Inflammatory macrophage treated with lipopolysaccharide for 1 hour (primary cell): ENCODE data around the gene CORO1A.
"Not testable (repeated sequence)": the region's sequence is repeated elsewhere in the genome, so short reads cannot be mapped to it uniquely, and the experiment has no call there.

ENCODE experiments used
- DNase-seq, 2 donors: peaks; one replicate each; pipeline ENCODE4 v3.0.0-alpha.2; 2020 to 2022

CORO1A gene

DNA sequence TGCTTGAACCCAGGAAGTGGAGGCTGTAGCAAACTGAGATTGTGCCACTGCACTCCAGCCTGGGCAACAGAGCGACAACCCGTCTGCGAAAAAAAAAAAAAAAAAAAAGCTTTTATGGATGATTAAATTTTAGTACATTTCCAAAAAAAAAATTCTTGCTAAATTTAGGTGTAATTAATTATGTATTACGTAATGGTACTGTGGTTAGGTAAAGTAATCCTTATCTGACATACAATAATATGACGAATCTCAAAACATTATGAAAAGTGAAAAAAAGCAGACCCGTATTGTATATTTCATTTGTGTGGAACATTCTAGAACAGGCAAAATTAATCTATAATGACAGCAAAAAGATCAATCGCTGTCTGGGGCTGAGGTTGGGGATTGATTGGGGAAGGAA, 10.3 kb upstream of the CORO1A start:
- no peak for DNase-seq

DNA sequence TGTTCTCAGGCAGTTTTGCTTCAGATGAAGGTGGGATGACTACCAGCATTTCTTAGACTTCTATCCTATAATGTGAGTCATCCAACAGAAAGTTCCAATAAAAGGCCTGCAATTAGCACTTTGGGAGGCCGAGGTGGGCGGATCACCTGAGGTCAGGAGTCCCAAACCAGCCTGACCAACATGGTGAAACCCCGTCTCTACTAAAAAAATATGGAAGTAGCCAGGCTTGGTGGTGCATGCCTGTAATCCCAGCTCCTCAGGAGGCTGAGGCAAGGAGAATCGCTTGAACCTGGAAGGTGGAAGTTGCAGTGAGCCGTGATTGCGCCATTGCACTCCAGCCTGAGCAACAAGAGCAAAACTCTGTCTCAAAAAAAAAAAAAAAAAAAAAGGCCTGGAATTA, 6.5 kb upstream of the CORO1A start:
- DNase-seq, result peak in 1 of 2 donors; percentile 22

DNA sequence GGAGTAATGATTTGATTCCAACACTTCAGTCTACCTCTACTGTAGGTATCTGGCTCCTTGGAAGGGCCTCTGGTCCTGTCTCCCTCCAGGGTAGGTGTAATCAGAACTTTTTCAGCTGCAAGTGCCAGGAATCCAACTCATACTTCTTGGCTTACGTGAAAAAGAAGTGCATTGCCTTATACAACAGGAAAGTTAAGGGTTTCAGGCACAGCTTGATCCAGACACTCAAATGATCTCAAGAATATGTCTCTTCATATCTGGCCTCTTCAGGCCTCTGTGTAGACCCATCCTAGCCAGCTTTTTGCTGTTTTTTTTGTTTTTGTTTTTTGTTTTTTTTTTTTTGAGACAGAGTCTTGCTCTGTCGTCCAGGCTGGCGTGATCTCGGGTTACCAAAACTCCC, 4.2 kb upstream of the CORO1A start:
- no peak for DNase-seq

DNA sequence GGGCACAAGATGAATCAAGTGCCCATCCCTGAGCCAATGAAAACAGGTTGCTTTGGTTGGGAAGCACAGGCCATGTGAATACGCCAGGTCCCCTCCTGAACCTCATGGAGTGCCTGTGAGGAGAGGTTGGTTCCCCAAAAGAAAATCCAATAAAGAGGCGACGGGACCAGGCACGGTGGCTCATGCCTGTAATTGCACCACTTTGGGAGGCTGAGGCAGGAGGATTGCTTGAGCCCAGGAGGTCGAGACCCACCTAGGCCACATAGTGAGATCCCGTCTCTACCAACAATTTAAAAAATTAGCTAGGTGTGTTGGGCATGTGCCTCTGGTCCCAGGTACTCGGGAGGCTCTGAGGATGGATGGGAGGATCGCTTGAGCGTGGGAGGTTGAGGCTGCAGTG, 3.5 kb upstream of the CORO1A start:
- no peak for DNase-seq

DNA sequence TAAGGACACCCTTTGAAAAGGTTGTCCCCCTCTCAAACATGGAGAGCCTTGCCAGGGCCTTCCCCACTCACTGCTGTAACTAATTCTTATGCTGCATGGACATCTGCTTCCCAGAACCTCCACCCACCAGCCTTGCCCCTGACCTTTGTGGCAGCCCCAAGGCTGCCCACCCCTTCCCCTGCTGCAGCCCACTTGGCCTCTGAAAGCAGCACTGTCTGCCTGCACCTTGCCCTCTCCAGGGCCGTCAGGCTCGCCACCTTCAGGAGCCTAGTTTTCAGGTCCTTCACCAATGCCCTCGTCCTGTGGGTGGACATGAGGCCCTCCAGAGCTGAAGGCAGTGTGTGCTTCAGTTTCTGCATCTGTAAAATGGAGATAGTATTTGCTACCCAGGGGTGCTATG, 2.7 kb upstream of the CORO1A start:
- no peak for DNase-seq

DNA sequence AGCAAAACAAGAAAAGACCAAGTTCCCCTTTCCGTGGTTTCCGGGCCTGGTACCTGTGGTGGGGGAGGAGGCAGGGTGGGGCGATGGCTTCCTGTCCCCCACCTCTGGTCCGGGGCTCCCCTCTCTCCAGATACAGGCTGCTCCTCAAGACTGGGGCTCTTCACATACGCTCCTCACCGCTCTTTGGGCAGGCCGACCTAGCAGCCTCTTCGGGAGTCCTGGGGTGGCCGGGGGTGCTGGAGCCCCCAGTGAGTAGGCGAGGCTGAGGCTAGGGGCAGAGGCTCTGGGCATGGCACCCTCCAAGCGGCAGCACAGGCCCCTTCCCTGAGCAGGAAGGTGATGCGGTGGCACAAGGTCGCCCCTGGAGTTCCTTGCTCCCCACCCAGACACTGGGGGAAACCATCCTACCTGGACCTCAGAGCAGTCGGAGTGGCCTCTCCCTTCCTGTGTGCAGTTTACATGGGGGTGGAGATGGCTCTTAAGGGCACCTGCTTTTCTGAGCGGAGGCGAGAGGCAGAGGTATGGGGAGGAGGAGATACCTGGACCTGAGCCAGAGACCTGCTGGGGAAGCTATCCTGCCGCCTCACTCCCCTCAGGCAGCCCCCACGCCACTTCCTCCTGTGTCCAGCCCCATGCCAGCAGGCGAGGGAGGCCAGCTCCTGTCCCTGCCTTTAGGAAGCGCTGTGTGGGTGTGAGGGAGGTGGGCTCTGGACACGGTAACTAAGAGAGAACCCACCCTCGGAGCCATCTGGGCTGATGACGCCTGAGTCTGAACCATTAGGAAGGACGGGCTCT, 891 bp downstream of the CORO1A start:
- no peak for DNase-seq

DNA sequence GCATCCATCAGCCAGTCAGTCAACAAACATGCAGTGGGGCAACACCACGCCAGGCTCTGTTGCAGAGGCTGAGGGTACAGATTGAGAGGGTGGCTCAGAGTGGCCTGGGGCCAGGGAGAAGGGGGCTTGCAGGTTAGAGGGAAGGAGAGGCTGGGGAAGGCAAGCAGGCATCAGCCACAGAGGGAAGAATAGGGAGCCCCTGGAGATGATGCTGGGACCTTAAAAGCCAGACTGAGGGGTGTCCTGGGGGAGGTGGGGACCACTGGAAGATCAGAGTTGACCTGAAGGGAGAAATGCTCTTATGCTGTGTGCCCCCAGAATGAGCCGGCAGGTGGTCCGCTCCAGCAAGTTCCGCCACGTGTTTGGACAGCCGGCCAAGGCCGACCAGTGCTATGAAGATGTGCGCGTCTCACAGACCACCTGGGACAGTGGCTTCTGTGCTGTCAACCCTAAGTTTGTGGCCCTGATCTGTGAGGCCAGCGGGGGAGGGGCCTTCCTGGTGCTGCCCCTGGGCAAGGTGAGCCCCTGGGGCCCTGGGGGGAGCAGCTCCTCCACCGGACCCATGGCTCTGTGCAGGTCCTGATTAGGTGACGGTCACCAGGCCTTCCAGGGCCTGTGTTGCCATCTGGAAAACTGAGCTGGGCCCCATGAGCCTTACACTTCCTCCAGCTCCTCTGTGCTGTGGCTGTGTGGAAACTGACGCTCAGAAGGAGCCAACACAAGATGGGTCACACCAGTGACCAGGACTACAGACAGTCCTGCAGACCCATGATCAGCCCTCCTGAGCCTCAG, 1.7 kb downstream of the CORO1A start:
- peak in 1 of 2 donors; percentile 40 for DNase-seq

DNA sequence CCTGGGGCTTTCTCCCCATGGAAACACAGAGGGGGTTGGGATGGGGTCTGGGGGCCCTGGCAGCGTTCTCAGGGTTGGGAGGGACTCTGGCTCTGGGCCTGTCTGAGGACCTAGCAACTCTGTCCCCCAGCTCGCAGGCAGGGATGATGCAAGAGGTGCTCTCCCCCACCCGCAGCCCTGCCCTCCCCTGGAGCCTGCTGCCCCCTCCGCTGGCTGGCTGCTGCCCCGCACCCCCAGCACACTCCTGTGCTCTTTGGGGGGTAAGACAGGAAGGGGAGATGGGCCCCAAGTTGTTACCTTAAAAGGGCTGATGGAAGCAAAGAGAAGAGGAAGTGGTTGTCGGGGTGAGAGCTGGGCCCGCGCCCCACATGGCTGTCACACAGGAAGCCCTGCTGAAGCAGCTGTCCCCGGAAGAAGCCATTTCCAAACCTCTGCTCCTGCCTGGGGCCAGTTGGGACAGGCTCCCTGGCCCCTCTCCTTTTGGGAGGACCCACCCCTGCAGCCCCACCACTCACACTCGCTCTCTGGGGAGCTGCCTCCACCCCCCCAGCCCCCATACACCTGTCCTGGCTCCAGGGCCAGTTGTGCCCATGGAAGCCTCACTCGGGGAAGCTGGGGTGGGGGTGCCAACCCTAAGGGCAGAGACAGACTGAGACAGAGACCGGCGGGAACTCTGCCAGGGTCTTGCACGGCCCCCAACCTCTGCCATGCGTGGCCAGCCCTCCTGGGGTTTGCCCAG, 2.5 kb downstream of the CORO1A start:
- DNase-seq, result peak; percentile 58 to 63

DNA sequence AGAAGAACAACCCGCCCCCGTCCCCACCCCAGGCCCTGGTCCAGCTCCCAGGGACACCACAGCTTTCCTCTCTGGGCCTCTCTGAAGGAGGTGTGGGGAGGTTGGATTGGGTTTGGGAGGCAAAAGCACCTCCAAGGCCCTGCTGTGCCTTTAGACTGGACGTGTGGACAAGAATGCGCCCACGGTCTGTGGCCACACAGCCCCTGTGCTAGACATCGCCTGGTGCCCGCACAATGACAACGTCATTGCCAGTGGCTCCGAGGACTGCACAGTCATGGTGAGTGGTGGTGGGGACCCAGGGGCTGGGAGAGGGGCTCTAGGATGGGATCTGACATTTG, 3.0 kb downstream of the CORO1A start:
- DNase-seq, result no peak

DNA sequence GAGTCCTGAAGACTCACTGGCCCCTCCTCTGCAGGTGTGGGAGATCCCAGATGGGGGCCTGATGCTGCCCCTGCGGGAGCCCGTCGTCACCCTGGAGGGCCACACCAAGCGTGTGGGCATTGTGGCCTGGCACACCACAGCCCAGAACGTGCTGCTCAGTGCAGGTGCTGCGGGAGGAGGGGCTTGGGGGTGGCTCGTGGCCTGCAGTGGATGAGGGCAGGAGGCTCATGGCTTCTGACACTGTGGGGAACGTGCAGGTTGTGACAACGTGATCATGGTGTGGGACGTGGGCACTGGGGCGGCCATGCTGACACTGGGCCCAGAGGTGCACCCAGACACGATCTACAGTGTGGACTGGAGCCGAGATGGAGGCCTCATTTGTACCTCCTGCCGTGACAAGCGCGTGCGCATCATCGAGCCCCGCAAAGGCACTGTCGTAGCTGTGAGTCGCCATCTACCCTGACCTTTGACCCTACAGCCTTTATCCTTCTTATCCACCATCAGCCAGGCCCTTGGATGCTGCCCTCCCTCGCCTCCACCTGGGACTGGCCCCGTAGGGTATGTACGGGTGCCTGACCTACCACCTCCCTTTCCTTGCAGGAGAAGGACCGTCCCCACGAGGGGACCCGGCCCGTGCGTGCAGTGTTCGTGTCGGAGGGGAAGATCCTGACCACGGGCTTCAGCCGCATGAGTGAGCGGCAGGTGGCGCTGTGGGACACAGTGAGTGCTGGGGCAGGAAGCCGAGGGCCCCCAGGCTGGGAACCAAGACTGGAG, 3.6 kb downstream of the CORO1A start:
- peak; percentile 47 to 82 for DNase-seq

DNA sequence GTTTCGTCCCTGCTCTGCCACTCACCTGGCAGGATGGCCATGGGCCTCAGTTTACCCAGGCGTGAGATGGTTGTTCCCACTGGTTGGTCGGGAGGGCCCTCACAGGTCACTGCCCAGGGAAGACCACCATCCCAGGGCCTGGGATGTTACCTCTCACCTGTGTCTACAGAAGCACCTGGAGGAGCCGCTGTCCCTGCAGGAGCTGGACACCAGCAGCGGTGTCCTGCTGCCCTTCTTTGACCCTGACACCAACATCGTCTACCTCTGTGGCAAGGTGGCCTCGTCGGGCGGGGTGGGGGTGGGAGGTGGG, 4.1 kb downstream of the CORO1A start:
- no peak for DNase-seq

DNA sequence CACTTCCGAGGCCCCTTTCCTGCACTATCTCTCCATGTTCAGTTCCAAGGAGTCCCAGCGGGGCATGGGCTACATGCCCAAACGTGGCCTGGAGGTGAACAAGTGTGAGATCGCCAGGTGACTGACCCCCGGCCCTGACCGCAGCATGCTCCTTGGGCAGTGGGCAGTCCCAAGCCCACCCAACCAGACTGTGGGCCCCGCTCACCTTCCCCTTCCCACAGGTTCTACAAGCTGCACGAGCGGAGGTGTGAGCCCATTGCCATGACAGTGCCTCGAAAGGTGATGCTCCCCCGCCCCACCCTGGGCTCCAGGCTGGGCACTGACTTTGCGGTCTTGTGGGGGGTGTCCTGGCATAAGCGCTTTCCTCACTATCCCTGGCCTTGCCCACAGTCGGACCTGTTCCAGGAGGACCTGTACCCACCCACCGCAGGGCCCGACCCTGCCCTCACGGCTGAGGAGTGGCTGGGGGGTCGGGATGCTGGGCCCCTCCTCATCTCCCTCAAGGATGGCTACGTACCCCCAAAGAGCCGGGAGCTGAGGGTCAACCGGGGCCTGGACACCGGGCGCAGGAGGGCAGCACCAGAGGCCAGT, 4.7 kb downstream of the CORO1A start:
- no peak for DNase-seq

DNA sequence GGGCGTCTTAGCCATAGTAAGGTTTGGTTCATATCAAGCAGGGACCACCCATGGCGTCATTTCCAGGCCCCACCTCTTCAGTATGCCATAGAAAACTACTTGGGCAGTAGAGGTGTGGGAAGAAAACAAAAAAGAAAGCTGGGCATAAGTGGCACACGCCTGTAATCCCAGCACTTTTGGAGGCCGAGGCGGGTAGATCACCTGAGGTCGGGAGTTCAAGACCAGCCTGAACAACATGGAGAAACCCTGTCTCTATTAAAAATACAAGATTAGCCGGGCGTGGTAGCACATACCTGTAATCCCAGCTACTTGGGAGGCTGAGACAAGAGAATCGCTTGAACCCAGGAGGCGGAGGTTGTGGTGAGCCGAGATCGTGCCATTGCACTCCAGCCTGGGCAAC, 7.8 kb downstream of the CORO1A start:
- not testable (repeated sequence) for DNase-seq

DNA sequence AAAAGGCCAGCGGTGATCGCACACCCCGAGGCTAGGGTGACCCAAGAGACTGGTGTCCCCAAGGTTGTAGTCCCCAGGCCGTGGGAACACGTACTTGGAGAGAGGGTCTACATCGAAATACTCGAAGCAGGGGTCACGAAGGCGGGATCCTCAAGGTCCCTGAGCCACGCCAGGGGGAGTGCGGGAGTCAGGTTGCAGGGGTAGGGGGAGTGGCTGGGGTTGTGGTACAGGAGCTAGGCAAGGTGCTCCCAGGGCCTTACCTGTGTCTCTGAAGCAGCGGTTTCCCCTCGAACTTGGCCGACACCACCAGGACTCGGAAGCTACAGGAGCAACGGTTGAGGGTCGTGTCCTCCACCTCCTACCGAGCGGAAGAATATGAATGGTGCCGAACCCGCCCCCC, 9.7 kb downstream of the CORO1A start:
- not testable (repeated sequence) for DNase-seq

DNA sequence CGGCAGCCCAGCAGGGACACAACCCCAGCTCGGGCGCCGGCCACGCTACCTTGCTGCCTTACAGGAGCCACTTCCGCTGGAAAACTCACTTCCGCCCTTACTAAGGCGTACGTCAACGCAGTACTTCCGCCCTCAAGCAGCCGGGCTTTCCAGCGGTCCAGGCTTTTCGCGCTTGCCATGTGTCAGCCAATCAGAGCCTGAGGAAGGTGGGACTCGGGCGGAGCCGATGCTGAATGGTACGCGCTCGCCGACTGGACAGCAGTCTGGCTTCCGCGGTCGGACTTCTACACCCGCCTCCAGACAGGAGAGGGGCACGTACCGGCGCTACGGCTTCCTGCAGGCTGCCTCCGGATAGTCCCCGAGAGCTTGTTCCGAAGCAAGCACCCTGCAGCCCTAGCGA, 10.2 kb downstream of the CORO1A start, which contains the start of the genes BOLA2B and SLX1A:
BOLA2B (minus strand) TSS at position 52 of the 400 bp plus-strand sequence. CDS start 71 bp downstream, outside the sequence.
SLX1A (plus strand) TSS at position 261 of the 400 bp plus-strand sequence. CDS start 210 bp downstream, outside the sequence.
- DNase-seq, result not testable (repeated sequence)

DNA sequence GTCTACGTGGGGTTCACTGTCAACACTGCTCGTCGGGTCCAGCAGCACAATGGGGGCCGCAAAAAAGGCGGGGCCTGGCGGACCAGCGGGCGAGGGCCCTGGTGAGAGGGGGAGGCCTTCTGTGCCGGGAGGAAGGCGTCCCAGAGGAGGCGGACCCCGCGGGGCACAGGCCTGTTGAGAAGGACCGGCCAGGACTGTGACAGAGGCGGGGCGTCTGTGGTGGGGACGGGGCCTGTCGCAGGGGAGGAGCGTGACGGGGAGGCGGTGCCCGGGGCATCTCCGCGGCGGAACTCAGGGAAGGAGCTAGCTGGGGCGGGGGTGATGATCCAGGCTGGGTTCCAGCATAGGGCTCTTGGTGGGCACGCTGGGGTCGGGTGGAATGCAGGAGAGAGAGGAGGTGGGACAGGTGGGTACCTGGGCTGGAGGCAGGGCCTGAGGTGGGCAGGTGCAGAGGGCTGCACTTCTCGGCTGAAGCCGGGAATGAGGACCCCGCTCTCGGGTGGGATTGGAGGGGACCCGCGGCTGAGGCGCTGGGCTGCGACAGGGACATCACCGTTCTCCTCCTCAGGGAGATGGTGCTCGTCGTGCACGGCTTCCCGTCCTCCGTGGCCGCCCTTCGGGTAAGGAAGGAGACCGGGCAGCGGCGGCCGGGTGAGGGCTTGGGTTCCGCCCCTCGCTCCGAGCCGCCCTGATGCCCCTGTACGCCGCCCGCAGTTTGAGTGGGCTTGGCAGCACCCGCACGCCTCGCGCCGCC, 10.9 kb downstream of the CORO1A start:
- not testable (repeated sequence) for DNase-seq

DNA sequence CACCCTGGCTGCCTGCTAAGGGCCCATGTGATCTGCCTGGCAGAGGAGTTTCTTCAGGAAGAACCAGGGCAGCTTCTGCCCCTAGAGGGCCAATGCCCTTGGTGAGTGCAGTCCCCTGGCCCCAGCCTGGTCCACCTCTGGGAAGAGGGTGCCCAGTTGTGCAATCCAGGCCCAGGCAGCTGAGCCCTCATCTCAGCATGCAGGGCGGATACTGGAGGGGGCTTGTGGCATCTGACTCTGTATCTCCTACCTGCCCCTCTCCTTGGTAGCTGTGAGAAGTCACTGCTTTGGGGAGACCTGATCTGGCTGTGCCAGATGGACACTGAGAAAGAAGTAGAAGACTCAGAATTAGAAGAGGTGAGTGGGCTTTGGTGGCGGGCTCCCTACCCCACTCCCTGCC, 13.6 kb downstream of the CORO1A start:
- not testable (repeated sequence) for DNase-seq

DNA sequence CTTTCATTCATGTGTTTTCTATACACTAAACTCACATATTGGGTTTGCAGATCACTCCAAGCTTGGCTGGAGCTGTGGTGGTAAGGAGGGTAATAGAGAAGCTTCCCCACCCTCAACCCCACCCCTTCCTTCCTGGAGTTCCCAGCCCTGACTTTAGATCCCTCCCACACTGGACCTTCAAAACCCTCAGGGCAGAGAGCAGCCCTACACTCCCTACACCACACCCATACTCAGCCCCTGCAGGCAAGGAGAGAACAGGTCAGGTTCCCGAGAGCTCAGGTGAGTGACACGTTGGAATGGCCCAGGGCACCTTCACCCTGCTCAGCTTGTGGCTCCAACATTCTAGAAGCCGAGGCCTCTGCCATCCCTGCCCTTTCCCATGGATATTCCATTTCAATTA, 15.6 kb downstream of the CORO1A start, which contains the start of gene SULT1A3:
SULT1A3 (plus strand) TSS at position 207 of the 400 bp plus-strand sequence. CDS start 1,474 bp downstream, outside the sequence.
- not testable (repeated sequence) for DNase-seq

DNA sequence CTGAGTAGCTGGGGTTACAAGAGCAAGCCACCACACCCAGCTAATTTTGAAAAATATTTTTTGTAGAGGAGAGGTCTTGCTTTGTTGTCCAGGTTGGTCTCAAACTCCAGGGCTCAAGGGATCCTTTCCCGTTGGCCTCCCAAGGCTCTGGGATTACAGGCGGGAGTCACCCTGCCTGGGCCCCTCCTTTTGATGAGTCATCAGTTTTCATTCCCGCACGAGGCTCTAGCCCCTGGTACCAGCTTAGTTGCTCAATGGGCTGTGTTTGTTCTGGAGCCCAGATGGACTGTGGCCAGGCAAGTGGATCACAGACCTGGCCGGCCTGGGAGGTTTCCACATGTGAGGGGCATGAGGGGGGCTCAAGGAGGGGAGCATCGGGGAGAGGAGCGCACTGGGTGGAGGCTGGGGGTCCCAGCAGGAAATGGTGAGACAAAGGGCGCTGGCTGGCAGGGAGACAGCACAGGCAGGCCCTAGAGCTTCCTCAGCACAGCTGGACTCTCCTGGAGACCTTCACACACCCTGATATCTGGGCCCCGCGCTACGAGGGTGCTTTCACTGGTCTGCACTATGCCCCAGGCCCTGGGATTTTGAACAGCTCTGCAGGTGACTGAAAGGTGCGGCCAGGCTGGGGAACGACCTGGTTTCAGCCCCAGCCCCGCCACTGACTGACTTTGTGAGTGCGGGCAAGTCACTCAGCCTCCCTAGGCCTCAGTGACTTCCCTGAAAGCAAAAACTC, 16.4 kb downstream of the CORO1A start:
- not testable (repeated sequence) for DNase-seq

DNA sequence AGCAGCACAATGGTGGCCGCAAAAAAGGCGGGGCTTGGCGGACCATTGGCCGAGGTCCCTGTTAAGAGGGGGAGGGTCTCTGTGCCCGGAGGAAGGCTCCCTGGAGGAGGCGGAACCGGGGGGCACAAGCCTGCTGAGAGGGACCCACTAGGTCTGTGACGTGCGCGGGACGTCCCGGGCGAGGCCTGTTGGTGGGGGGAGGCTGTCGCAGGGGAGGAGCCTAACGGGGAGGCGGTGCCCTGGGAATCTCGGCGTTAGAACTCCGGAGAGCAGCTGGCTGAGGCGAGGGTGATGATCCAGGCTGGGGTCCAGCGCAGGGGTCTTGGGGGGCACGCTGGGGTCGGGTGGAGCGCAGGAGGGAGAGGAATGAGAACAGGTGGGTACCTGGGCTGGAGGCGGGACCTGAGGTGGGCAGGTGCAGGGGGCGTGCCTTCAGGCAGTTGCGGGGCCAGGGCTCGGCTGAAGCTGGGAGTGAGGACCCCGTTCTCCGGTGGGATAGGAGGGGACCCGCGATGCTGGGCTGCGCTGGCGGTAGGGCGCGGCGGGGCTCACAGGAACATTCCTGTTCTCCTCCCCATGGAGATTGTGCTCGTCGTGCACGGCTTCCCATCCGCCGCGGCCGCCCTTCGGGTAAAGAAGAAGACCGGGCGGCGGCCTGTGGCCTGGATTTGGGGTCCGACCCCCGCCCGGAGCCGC, 22.3 kb downstream of the CORO1A start:
- DNase-seq, result not testable (repeated sequence)
